GM18907 (cell line): Measurements from ENCODE around the gene RILP.

Experiments used
- ATAC-seq: cut with Tn5 transposase; IDR thresholded peaks from one replicate; pipeline ENCODE4 v1.9.1; 2021; ENCODE audit warnings: mild to moderate bottlenecking, moderate library complexity; ENCODE audit not compliant: unreplicated experiment

RILP gene

GRCh38 chr17:1629504-1630310, 20.0 kb downstream of the RILP start:
- ATAC-seq, result no peak

- ATAC-seq, result peak; percentile 53
Observed at GRCh38 chr17:1628856-1629503, 20.7 kb downstream of the RILP start.

GRCh38 chr17:1627982-1628855, 21.4 kb downstream of the RILP start, which contains the start of gene SLC43A2:
TSS of gene SLC43A2 (minus strand) at chr17:1628834. CDS start at chr17:1627874, 960 bp downstream.
- ATAC-seq, result peak; percentile 60

- ATAC-seq, result no peak
Observed at GRCh38 chr17:1627182-1627981, 22.3 kb downstream of the RILP start.

GRCh38 chr17:1626333-1626732, 23.3 kb downstream of the RILP start:
- ATAC-seq, result no peak

GRCh38 chr17:1625581-1625980, 24.1 kb downstream of the RILP start:
- no peak for ATAC-seq

- ATAC-seq, result no peak
Observed at GRCh38 chr17:1625053-1625452, 24.6 kb downstream of the RILP start.

- ATAC-seq, result no peak
Observed at GRCh38 chr17:1624650-1625049, 25.0 kb downstream of the RILP start.

GRCh38 chr17:1623057-1623630, 26.5 kb downstream of the RILP start:
- ATAC-seq, result no peak

GRCh38 chr17:1621273-1621954, 28.3 kb downstream of the RILP start:
- no peak for ATAC-seq

- no peak for ATAC-seq
Observed at GRCh38 chr17:1620486-1620885, 29.2 kb downstream of the RILP start.

- no peak for ATAC-seq
Observed at GRCh38 chr17:1617620-1618174, 32.0 kb downstream of the RILP start.

GRCh38 chr17:1616101-1616500, 33.6 kb downstream of the RILP start:
- no peak for ATAC-seq

GRCh38 chr17:1612400-1612799, 37.3 kb downstream of the RILP start:
- no peak for ATAC-seq

- no peak for ATAC-seq
Observed at GRCh38 chr17:1611715-1612114, 38.0 kb downstream of the RILP start.

- ATAC-seq, result no peak
Observed at GRCh38 chr17:1608676-1609075, 41.0 kb downstream of the RILP start.

- ATAC-seq, result no peak
Observed at GRCh38 chr17:1607971-1608320, 41.7 kb downstream of the RILP start.

GRCh38 chr17:1606352-1606985, 43.2 kb downstream of the RILP start:
- ATAC-seq, result peak; percentile 21
